KBM-7 (cell line): ENCODE data around the gene SLC34A1.

Source experiments
- DNase-seq: peaks from one replicate; pipeline ENCODE4 v3.0.0-alpha.2; 2015
- in situ Hi-C: fragments of 300-500 bp; cut with MboI; formaldehyde crosslinking; loops from 2 replicates; pipeline ENCODE4 v1.14.3; 2020; ENCODE audit warnings: low sequenced_read_pairs, low pct_unique_long_range_greater_than_20kb, mixed read lengths

Gene SLC34A1

GRCh38 chr5:177425801-177426565 lies 41.7 kb downstream of the SLC34A1 start:
- in situ Hi-C loops: no loop called here
- DNase-seq: peak; percentile 100

- peak; percentile 28 for DNase-seq
- in situ Hi-C loops: no loop called here
Measured at GRCh38 chr5:177426566-177427210, 42.5 kb downstream of the SLC34A1 start, which contains the start of gene GRK6. TSS of gene GRK6 (plus strand) at chr5:177426676. CDS start at chr5:177426846, 170 bp downstream.

- peak; percentile 32 for DNase-seq
Measured at GRCh38 chr5:177427211-177427822, 43.1 kb downstream of the SLC34A1 start.

GRCh38 chr5:177427919-177428573 lies 43.8 kb downstream of the SLC34A1 start:
- DNase-seq: peak; percentile 44
- in situ Hi-C loops: no loop called here

More at GRCh38 chr5:177427211-177427822, 43.1 kb downstream of the SLC34A1 start:
- in situ Hi-C loops: no loop called here

- no peak for DNase-seq
- in situ Hi-C loops: no loop called here
Measured at GRCh38 chr5:177428574-177429217, 44.5 kb downstream of the SLC34A1 start.

GRCh38 chr5:177429248-177430040 lies 45.2 kb downstream of the SLC34A1 start:
- in situ Hi-C loops: no loop called here
- DNase-seq: peak; percentile 94

- no peak for DNase-seq
- in situ Hi-C loops: no loop called here
Measured at GRCh38 chr5:177430140-177430951, 46.1 kb downstream of the SLC34A1 start.

- no peak for DNase-seq
- in situ Hi-C loops: no loop called here
Measured at GRCh38 chr5:177430972-177431316, 46.7 kb downstream of the SLC34A1 start.

- DNase-seq: peak; percentile 43
- in situ Hi-C loops: no loop called here
Measured at GRCh38 chr5:177431317-177432142, 47.3 kb downstream of the SLC34A1 start.

- no peak for DNase-seq
- in situ Hi-C loops: no loop called here
Measured at GRCh38 chr5:177432143-177432838, 48.1 kb downstream of the SLC34A1 start.

- in situ Hi-C loops: no loop called here
- DNase-seq: no peak
Measured at GRCh38 chr5:177432839-177433657, 48.8 kb downstream of the SLC34A1 start.

- no peak for DNase-seq
- in situ Hi-C loops: no loop called here
Measured at GRCh38 chr5:177433658-177434217, 49.5 kb downstream of the SLC34A1 start.

- in situ Hi-C loops: no loop called here
- no peak for DNase-seq
Measured at GRCh38 chr5:177434437-177434836, 50.2 kb downstream of the SLC34A1 start.

- in situ Hi-C loops: no loop called here
- DNase-seq: no peak
Measured at GRCh38 chr5:177434942-177435738, 50.9 kb downstream of the SLC34A1 start.
